Tibial nerve (tissue), 4 donors: ENCODE data around the gene GNAL. TPM values are rescaled to one million over a fixed set of nuclear protein-coding genes. Genes with fewer than 3 reads are reported as not detected.

Experiments
- DNase-seq, 2 donors: peaks; one replicate each; pipeline ENCODE4 v3.0.0-alpha.2; 2019; ENCODE audit warnings: low spot score in 2 of 2
- H3K27ac ChIP-seq, 4 donors: fragments of 200-600 bp; sonication (generic) in 3 of 4; one replicate each; pipeline ENCODE4 v1.5.1; 2017 to 2019; ENCODE audit warnings: mild to moderate bottlenecking in 1 of 4
- H3K27me3 ChIP-seq, 2 donors: fragments of 200-600 bp; sonication (generic) in 1 of 2; one replicate each; pipeline versions ENCODE4 v1.5.1 to v1.6.0; 2017 to 2019
- H3K36me3 ChIP-seq, 3 donors: fragments of 200-600 bp; sonication (generic); one replicate each; pipeline ENCODE4 v1.5.1; 2018 to 2019
- H3K4me1 ChIP-seq, 4 donors: fragments of 200-600 bp; sonication (generic) in 3 of 4; one replicate each; pipeline ENCODE4 v1.5.1; 2017 to 2019
- H3K4me3 ChIP-seq, 4 donors: fragments of 200-600 bp; sonication (generic) in 3 of 4; one replicate each; pipeline ENCODE4 v1.5.1; 2017 to 2019; ENCODE audit warnings: mild to moderate bottlenecking in 1 of 4, moderate library complexity in 1 of 4
- H3K9me3 ChIP-seq, 4 donors: fragments of 200-600 bp; sonication (generic) in 3 of 4; one replicate each; pipeline ENCODE4 v1.5.1; 2017 to 2019
- CTCF ChIP-seq, 5 experiments: fragments of 200-600 bp in 3 of 5; fragments of 450-650 bp in 2 of 5; sonication (generic) in 3 of 5; IDR thresholded peaks; one replicate each; pipeline ENCODE4 v1.5.1; 2016 to 2019; ENCODE audit warnings: antibody characterized with exemption in 5 of 5, mild to moderate bottlenecking in 3 of 5, moderate library complexity in 2 of 5
- EP300 ChIP-seq, 2 donors: sonication (generic); formaldehyde crosslinking; IDR thresholded peaks; one replicate each; pipeline ENCODE4 v1.6.1; 2017; ENCODE audit warnings: antibody characterized with exemption in 2 of 2, mild to moderate bottlenecking in 1 of 2
- POLR2A ChIP-seq, 2 donors: fragments of 450-650 bp; IDR thresholded peaks; one replicate each; pipeline ENCODE4 v1.6.1; 2017; ENCODE audit warnings: antibody characterized with exemption in 2 of 2, mild to moderate bottlenecking in 2 of 2, moderate library complexity in 2 of 2
- WGBS, 2 donors: methylation state at CpG; one replicate each; pipeline ENCODE4 v1.1.5; 2018; 5-methylcytosine and 5-hydroxymethylcytosine counted together
- total RNA-seq, 4 donors: library from RNA; depleted of rRNA; stranded (reverse); fragments of >200 nt; gene quantifications; one replicate each; pipeline ENCODE4 v1.1.0, GENCODE V29; 2016

GNAL gene
- total RNA-seq, 4 donors from 2014 or later = 11.3 to 17.3 (median 14.4) TPM

GRCh38 chr18:11884396-11885030, 195.4 kb downstream of the GNAL start:
- H3K27ac ChIP-seq = no peak overlapping the region
- H3K4me3 ChIP-seq = no peak overlapping the region
- peaks cover 0 to 92% (median 15%) of the 10 kb centered on the region in 3 donors for H3K36me3 ChIP-seq
- peaks cover 0 to 3% (median 0%) of the 10 kb centered on the region in 4 donors for H3K4me1 ChIP-seq
- no peak for DNase-seq
- H3K9me3 ChIP-seq = no peaks in the 10 kb centered on the region
- WGBS, 2 donors = 79 to 88% methylated on average over 11 to 12 of the region's 12 CpGs
- TF ChIP-seq EP300 (IDR thresholded peaks at IDR 0.05) (no peak), CTCF (IDR thresholded peaks at IDR 0.05) (no peak), POLR2A (IDR thresholded peaks at IDR 0.05) (no peak)
- H3K27me3 ChIP-seq = no peaks in the 10 kb centered on the region

- peaks cover 0 to 94% (median 23%) of the 10 kb centered on the region in 3 donors for H3K36me3 ChIP-seq
- no peaks in the 10 kb centered on the region for H3K27me3 ChIP-seq
- WGBS, 2 donors = 77 to 79% methylated on average over 22 of the region's 22 CpGs
- no peak for DNase-seq
- no peak overlapping the region for H3K4me3 ChIP-seq
- no peaks in the 10 kb centered on the region for H3K9me3 ChIP-seq
- H3K4me1 ChIP-seq = peaks cover 0 to 3% (median 0%) of the 10 kb centered on the region in 4 donors
- no peak for TF ChIP-seq EP300 (IDR thresholded peaks at IDR 0.05)
- no peak for TF ChIP-seq CTCF (IDR thresholded peaks at IDR 0.05)
- no peak for TF ChIP-seq POLR2A (IDR thresholded peaks at IDR 0.05)
- no peak overlapping the region for H3K27ac ChIP-seq
These were observed 196.3 kb downstream of the GNAL start for GRCh38 chr18:11885278-11885947.

- H3K4me1 ChIP-seq = peaks cover 0 to 3% (median 0%) of the 10 kb centered on the region in 4 donors
- 79 to 82% methylated on average over 18 to 19 of the region's 19 CpGs for WGBS, 2 donors
- no peaks in the 10 kb centered on the region for H3K27me3 ChIP-seq
- no peak overlapping the region for H3K4me3 ChIP-seq
- no peaks in the 10 kb centered on the region for H3K9me3 ChIP-seq
- TF ChIP-seq CTCF (IDR thresholded peaks at IDR 0.05) (no peak), POLR2A (IDR thresholded peaks at IDR 0.05) (no peak), EP300 (IDR thresholded peaks at IDR 0.05) (no peak)
- DNase-seq = no peak
- H3K27ac ChIP-seq = no peak overlapping the region
- peaks cover 0 to 94% (median 25%) of the 10 kb centered on the region in 3 donors for H3K36me3 ChIP-seq
These were observed 197.6 kb downstream of the GNAL start for GRCh38 chr18:11886577-11887110.

GRCh38 chr18:11887328-11888128, 198.5 kb downstream of the GNAL start:
- Histone ChIP-seq H3K27ac (no peak overlapping the region), H3K27me3 (no peaks in the 10 kb centered on the region), H3K9me3 (no peaks in the 10 kb centered on the region), H3K36me3 (peaks cover 0 to 94% (median 25%) of the 10 kb centered on the region in 3 donors), H3K4me3 (no peak overlapping the region), H3K4me1 (peaks cover 0 to 3% (median 0%) of the 10 kb centered on the region in 4 donors)
- WGBS, 2 donors = 89 to 92% methylated on average over 8 of the region's 8 CpGs
- DNase-seq = no peak
- TF ChIP-seq EP300 (IDR thresholded peaks at IDR 0.05) (no peak), CTCF (IDR thresholded peaks at IDR 0.05) (no peak), POLR2A (IDR thresholded peaks at IDR 0.05) (no peak)
